Tibial artery (tissue), 4 donors: ENCODE results near the gene LLGL1.

Source experiments
- DNase-seq, 2 donors: peaks; one replicate each; pipeline ENCODE4 v3.0.0-alpha.2; 2019
- H3K27ac ChIP-seq, 2 donors: fragments of 200-600 bp; sonication (generic) in 1 of 2; 1 replicate in 1 of 2; 2 replicates in 1 of 2; pipeline ENCODE4 v1.5.1; 2018 to 2019; ENCODE audit warnings: mild to moderate bottlenecking in 1 of 2
- H3K27me3 ChIP-seq, 2 donors: fragments of 200-600 bp; sonication (generic) in 1 of 2; one replicate each; pipeline versions ENCODE4 v1.5.1 to v1.6.0; 2016 to 2019
- H3K36me3 ChIP-seq, 3 donors: fragments of 200-600 bp; sonication (generic) in 2 of 3; one replicate each; pipeline ENCODE4 v1.5.1; 2016 to 2019; ENCODE audit warnings: mild to moderate bottlenecking in 2 of 3
- H3K4me1 ChIP-seq, 4 donors: fragments of 200-600 bp; sonication (generic) in 2 of 4; 1 replicate in 3 of 4; 2 replicates in 1 of 4; pipeline ENCODE4 v1.5.1; 2016 to 2019
- H3K4me3 ChIP-seq, 2 donors: fragments of 200-600 bp; sonication (generic) in 1 of 2; 1 replicate in 1 of 2; 2 replicates in 1 of 2; pipeline ENCODE4 v1.5.1; 2018 to 2019; ENCODE audit warnings: mild to moderate bottlenecking in 2 of 2
- H3K9me3 ChIP-seq, 3 donors: fragments of 200-600 bp; sonication (generic) in 1 of 3; one replicate each; pipeline ENCODE4 v1.5.1; 2016 to 2019
- intact Hi-C: fragments of 100-400 bp; cut with DNase I; formaldehyde crosslinking; loops from one replicate; pipeline ENCODE4 v1.15.0; 2023; ENCODE audit warnings: low total_unique reads
- TF ChIP-seq, protein P1 (sequence below), 2 experiments: fragments of 200-600 bp in 1 of 2; fragments of 450-650 bp in 1 of 2; IDR thresholded peaks; one replicate each; pipeline ENCODE4 v1.5.1; 2017 to 2019; ENCODE audit warnings: antibody characterized with exemption in 2 of 2, mild to moderate bottlenecking in 1 of 2, moderate library complexity in 1 of 2

The LLGL1 gene

DNA sequence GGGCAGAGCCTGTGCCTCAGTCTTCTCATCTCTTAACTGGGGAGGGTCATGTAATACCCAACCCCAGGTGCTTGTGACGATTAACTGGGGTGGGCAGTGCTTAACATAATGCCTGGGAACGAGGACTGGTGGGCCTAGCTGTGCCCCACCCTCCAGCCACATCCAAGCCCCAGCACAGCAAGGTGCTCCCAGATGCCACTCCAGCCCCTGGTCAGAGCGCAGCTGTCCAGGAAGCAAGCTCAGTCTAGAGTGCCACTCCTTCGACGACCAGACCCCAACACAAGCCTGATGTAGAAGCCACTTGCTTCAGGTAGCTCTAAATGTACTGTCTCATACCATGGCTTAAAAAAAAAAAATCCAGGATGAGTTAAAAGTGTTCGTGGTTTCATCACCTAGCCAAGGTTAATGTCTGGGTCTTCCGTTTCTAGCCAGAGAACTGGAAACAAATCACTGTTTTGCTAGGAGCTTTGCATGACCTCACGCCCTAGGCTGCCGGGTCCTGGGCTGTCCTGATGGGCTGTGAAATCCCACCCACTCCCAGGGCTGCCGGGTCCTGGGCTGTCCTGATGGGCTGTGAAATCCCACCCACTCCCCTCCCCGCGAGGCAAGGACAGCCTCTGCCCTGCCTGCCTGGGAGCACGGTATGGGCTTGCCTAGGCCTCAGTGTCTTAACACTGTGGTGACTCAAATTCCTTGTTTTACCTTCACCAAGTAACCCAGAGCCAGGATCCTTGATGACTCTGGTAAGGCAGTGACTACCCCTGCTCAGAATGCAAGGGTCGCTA, 42.7 kb downstream of the LLGL1 start:
- Histone ChIP-seq H3K4me1 (no peaks in the 10 kb centered on the region), H3K36me3 (peaks cover 25 to 64% (median 32%) of the 10 kb centered on the region in 3 donors), H3K27ac (no peak overlapping the region), H3K4me3 (no peak overlapping the region), H3K9me3 (no peaks in the 10 kb centered on the region), H3K27me3 (no peaks in the 10 kb centered on the region)
- no peak for DNase-seq
- TF ChIP-seq, protein P1, sequence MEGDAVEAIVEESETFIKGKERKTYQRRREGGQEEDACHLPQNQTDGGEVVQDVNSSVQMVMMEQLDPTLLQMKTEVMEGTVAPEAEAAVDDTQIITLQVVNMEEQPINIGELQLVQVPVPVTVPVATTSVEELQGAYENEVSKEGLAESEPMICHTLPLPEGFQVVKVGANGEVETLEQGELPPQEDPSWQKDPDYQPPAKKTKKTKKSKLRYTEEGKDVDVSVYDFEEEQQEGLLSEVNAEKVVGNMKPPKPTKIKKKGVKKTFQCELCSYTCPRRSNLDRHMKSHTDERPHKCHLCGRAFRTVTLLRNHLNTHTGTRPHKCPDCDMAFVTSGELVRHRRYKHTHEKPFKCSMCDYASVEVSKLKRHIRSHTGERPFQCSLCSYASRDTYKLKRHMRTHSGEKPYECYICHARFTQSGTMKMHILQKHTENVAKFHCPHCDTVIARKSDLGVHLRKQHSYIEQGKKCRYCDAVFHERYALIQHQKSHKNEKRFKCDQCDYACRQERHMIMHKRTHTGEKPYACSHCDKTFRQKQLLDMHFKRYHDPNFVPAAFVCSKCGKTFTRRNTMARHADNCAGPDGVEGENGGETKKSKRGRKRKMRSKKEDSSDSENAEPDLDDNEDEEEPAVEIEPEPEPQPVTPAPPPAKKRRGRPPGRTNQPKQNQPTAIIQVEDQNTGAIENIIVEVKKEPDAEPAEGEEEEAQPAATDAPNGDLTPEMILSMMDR (IDR thresholded peaks at IDR 0.05), result no peak
- intact Hi-C loops, result no loop called here

DNA sequence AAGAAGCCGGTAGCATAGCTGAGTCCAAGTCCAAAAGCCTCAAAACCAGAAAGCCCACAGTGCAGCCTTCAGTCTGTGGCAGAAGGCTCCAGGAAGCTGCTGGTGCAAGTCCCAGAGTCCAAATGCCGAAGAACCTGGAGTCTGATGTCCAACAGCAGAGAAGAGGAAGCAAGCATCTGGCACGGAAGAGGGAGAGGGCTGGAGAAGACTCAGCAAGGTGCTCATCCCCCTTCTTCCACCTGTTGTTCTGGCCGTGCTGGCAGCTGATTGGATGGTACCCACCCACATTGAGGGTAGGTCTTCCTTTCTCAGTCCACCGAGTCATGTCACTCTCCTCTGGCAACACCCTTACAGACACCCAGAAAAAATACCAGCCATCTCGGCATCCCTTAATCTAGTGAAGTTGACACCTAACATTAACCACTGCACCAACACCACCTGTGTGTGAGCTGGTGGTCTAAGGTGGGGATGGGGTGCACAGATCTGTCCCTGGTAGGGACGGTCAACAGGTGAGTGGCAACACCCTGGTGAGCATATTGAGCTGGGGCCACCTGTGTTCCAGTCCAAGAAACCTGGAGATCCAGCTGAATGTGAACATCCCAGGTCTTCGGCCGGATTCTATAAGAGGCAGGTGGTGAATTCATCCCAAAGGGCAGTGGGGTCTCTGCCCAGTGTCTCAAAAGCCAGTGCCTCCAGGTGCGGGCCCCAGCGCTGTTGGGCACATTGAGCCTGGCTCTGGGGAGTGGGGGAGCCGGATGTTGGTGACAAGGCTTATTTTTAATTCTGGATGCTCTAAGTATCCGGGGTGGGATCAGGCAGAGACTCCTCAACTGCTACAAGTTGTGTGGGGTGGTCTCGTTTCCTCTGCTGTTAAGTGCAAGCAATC, 44.9 kb downstream of the LLGL1 start:
- intact Hi-C loops, result no loop called here
- no peaks in the 10 kb centered on the region for H3K9me3 ChIP-seq
- DNase-seq, result no peak
- H3K4me3 ChIP-seq, result no peak overlapping the region
- TF ChIP-seq, protein P1 (IDR thresholded peaks at IDR 0.05), result no peak
- no peaks in the 10 kb centered on the region for H3K27me3 ChIP-seq
- H3K27ac ChIP-seq, result no peak overlapping the region
- no peaks in the 10 kb centered on the region for H3K4me1 ChIP-seq
- H3K36me3 ChIP-seq, result peaks cover 14 to 61% (median 25%) of the 10 kb centered on the region in 3 donors

DNA sequence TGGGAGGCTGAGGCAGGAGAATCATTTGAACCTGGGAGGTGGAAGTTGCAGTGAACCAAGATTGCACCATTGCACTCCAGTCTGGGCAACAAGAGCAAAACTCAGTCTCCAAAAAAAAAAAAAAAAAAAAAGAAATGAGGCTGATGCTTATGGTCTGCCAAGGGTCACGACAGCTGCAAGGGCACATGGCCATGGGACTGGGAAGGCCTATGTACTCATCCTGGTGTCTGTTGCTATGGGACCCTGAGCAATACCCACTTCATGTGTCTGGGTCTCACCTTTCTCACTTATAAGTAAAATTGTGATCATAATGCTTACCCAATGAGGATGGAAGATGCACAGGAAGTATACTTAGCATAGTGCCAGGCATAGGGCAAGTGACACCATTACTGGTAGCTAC, 51.6 kb downstream of the LLGL1 start:
- Histone ChIP-seq H3K4me1 (no peaks in the 10 kb centered on the region), H3K36me3 (peaks cover 52 to 91% (median 78%) of the 10 kb centered on the region in 3 donors), H3K9me3 (no peaks in the 10 kb centered on the region), H3K27ac (no peak overlapping the region), H3K4me3 (no peak overlapping the region), H3K27me3 (no peaks in the 10 kb centered on the region)
- TF ChIP-seq, protein P1 (IDR thresholded peaks at IDR 0.05), result no peak
- intact Hi-C loops, result no loop called here
- DNase-seq, result no peak

DNA sequence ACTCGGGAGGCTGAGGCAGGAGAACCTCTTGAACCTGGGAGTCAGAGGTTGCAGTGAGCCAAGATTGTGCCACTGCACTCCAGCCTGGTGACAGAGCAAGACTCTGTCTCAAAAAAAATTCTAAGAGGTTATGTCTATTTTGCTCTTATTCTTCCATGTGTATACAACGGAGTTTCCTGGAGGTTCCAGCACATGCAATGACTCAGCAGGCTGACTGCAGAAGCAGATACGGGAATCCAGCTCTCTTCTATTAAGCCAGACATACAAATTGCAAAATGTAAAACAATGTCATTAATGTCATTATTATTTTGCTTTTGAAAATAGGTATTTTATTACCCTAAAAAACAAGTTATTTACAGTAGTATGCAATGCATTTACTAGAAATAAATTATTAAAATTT, 53.4 kb downstream of the LLGL1 start:
- H3K27ac ChIP-seq, result no peak overlapping the region
- H3K27me3 ChIP-seq, result no peaks in the 10 kb centered on the region
- H3K4me1 ChIP-seq, result no peaks in the 10 kb centered on the region
- TF ChIP-seq, protein P1 (IDR thresholded peaks at IDR 0.05), result no peak
- no peak for DNase-seq
- H3K9me3 ChIP-seq, result no peaks in the 10 kb centered on the region
- intact Hi-C loops, result no loop called here
- peaks cover 70 to 97% (median 88%) of the 10 kb centered on the region in 3 donors for H3K36me3 ChIP-seq
- no peak overlapping the region for H3K4me3 ChIP-seq

DNA sequence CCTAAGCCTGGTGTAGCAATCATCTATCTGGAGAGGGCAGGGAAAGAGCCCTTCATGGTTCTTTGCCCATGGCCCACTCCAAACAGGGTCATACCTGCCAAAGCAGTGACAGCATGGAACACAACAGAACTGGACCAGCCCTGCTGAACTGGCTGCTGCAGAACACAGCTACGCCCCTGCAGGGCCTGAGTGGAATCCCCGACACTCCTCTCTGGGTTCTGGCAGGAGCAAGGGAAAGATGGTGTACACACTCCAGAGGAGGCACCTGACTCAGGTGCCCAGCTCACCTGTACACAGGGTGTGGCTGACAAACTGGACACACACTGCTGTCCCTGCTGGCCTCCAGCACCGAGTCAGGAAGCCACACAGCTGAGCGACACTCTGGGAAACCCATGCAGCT, 54.8 kb downstream of the LLGL1 start:
- peaks cover 70 to 99% (median 93%) of the 10 kb centered on the region in 3 donors for H3K36me3 ChIP-seq
- no peak overlapping the region for H3K4me3 ChIP-seq
- H3K27ac ChIP-seq, result no peak overlapping the region
- no peaks in the 10 kb centered on the region for H3K9me3 ChIP-seq
- intact Hi-C loops, result no loop called here
- no peaks in the 10 kb centered on the region for H3K4me1 ChIP-seq
- H3K27me3 ChIP-seq, result no peaks in the 10 kb centered on the region
- DNase-seq, result no peak
- TF ChIP-seq, protein P1 (IDR thresholded peaks at IDR 0.05), result no peak
